AG04450 (cell line): ENCODE data around the gene FATE1. TPM values are rescaled to one million over a fixed set of nuclear protein-coding genes. Genes with fewer than 3 reads are reported as not detected.
"Not testable (repeated sequence)": the region's sequence is repeated elsewhere in the genome, so short reads cannot be mapped to it uniquely, and the experiment has no call there.

Experiments
- CTCF ChIA-PET: fragments of 300-600, 350-600 bp; formaldehyde crosslinking; extraction: SDS; loops from one replicate; lab custom pipeline; 2022; ENCODE audit warnings: antibody characterized with exemption, inconsistent platforms; lab: Charles Lee
- POLR2A ChIA-PET: fragments of 350-600 bp; formaldehyde crosslinking; extraction: SDS; loops from one replicate; lab custom pipeline; 2021; ENCODE audit warnings: antibody characterized with exemption, inconsistent platforms; lab: Yijun Ruan, JAX
- DNase-seq: peaks from one replicate; pipeline ENCODE4 v3.0.0-alpha.2; 2011; ENCODE audit warnings: low read depth, low spot score
- H3K27ac ChIP-seq: one replicate; pipeline ENCODE4 v1.5.1; 2012; ENCODE audit warnings: low read depth, low read length, control low read depth
- H3K27me3 ChIP-seq: one replicate; pipeline ENCODE4 v1.6.0; 2012; ENCODE audit warnings: low read length; ENCODE audit not compliant: control insufficient read depth, insufficient read depth
- H3K4me3 ChIP-seq: 2 replicates; pipeline ENCODE4 v1.5.1; 2011; ENCODE audit warnings: mild to moderate bottlenecking, low read depth, low read length, control low read depth
- H3K9me3 ChIP-seq: 2 replicates; pipeline ENCODE4 v1.5.1; 2012; ENCODE audit warnings: low read length; ENCODE audit not compliant: control insufficient read depth, insufficient read depth
- polyA plus RNA-seq: library from polyadenylated mRNA; depleted of rRNA; stranded (reverse); fragments of >200 nt; gene quantifications from 2 replicates; pipeline ENCODE4 v1.2.3, GENCODE V29; 2011
- TF ChIP-seq, protein P1 (sequence below): IDR thresholded peaks from 2 replicates; pipeline ENCODE4 v1.5.1; 2011; ENCODE audit warnings: low read depth, low read length, control low read depth, inconsistent platforms

Gene FATE1
- polyA plus RNA-seq, 1 experiment, result not detected

DNA sequence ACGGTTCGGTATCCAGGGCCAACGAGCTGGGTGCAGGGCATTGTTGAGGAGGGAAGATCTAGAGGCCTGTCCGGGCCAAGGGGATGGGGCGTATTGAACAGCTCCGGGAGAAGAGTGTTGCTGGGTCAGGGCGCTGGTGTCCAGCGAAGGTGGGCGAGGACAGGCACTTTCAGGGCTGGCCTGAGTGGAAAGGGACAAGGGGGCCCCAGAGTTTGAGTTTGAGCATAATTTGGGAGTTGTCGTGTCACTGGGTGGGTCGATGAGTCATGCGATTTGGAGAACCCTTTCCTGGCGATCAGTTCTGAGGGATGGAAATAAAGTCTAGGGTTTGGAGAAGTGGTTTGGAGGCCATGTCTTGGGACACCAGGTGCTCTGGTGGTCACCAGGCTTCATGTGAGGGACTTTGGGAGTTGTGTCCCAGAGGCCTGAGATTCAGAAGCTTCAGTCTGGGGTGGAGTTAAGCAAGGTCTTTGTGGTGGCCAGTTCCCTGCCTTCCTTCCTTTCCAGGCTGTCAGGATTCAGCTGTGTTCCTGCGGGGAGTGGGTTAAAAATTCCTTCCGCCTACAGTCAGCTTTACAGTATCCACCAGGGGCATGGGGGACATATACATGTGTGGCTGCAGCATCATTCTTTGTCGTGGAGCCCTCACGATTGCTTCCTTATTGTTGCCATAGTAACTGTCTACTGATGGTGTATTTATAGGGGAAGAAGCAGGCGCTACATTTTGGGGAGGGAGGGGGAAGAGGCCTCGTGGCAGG, 20.1 kb upstream of the FATE1 start:
- ChIA-PET CTCF (no interaction called here), POLR2A (no interaction called here)
- TF ChIP-seq, protein P1, sequence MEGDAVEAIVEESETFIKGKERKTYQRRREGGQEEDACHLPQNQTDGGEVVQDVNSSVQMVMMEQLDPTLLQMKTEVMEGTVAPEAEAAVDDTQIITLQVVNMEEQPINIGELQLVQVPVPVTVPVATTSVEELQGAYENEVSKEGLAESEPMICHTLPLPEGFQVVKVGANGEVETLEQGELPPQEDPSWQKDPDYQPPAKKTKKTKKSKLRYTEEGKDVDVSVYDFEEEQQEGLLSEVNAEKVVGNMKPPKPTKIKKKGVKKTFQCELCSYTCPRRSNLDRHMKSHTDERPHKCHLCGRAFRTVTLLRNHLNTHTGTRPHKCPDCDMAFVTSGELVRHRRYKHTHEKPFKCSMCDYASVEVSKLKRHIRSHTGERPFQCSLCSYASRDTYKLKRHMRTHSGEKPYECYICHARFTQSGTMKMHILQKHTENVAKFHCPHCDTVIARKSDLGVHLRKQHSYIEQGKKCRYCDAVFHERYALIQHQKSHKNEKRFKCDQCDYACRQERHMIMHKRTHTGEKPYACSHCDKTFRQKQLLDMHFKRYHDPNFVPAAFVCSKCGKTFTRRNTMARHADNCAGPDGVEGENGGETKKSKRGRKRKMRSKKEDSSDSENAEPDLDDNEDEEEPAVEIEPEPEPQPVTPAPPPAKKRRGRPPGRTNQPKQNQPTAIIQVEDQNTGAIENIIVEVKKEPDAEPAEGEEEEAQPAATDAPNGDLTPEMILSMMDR, result no peak
- no peak for DNase-seq
- no peaks in the 10 kb centered on the region for H3K9me3 ChIP-seq
- H3K27ac ChIP-seq, result no peak overlapping the region
- no peaks in the 10 kb centered on the region for H3K27me3 ChIP-seq
- no peak overlapping the region for H3K4me3 ChIP-seq

DNA sequence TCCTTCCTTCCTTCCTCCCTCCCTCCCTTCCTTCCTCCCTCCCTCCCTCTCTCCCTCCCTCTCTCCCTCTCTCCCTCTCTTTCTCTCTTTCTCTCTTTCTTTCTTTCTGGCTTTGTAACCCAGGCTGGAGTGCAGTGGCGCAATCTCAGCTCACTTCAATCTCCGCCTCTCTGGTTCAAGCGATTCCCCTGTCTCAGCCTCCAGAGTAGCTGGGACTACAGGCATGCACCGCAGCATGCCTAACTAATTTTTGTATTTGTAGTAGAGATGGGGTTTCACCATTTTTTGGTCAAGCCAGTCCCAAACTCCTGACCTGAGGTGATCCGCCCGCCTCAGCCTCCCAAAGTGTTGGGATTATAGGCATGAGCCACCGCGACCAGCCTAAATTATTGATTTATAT, 18.8 kb upstream of the FATE1 start:
- H3K9me3 ChIP-seq, DNase-seq, H3K27ac ChIP-seq, H3K4me3 ChIP-seq, POLR2A ChIA-PET, H3K27me3 ChIP-seq, CTCF ChIA-PET: not testable (repeated sequence)

DNA sequence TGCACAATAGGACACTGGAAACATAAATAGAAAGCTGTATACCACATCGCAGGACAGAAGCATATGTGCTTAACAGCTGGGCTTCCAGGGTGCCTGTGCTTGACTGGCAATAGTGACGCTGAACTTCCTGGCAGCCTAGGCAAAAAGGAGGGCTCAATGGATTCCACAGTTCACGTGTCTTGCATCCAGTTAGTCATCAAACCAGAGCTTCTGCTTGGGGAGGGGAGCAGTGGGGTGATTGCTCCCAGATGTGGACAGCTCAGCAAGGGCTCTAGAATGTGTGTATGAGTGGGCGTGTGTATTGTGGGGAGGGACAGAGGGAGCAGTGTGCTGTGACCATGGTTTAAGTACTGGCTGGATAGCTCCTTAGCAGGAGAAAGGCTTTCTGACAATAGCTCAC, 18.3 kb upstream of the FATE1 start:
- no peak for DNase-seq
- ChIA-PET CTCF (no interaction called here), POLR2A (no interaction called here)
- H3K4me3 ChIP-seq, result no peak overlapping the region
- TF ChIP-seq, protein P1, result no peak
- no peak overlapping the region for H3K27ac ChIP-seq
- H3K27me3 ChIP-seq, result no peaks in the 10 kb centered on the region
- no peaks in the 10 kb centered on the region for H3K9me3 ChIP-seq

DNA sequence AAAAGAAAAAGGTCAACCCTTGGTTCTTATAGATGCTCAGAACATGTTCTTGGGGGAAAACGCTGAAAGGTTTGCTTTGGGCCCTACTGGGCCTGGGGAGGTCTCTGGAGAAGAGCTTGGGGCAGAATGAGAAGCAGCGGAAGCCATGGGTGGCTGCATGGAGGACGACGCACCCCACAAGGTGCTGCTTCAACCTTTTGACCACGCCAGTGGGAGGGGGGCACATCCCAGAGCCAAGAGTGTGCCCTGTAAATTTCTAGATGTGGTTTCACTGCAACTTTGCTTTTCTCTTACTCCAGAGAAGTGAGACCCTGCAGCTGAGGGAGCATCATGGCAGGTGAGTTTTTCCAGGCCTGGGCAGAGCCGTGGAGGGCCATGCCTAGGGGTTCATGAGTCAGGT, 17.4 kb upstream of the FATE1 start:
- no peaks in the 10 kb centered on the region for H3K9me3 ChIP-seq
- DNase-seq, result no peak
- no peak overlapping the region for H3K4me3 ChIP-seq
- CTCF ChIA-PET, result no interaction called here
- H3K27ac ChIP-seq, result no peak overlapping the region
- TF ChIP-seq, protein P1, result no peak
- POLR2A ChIA-PET, result no interaction called here
- H3K27me3 ChIP-seq, result no peaks in the 10 kb centered on the region

DNA sequence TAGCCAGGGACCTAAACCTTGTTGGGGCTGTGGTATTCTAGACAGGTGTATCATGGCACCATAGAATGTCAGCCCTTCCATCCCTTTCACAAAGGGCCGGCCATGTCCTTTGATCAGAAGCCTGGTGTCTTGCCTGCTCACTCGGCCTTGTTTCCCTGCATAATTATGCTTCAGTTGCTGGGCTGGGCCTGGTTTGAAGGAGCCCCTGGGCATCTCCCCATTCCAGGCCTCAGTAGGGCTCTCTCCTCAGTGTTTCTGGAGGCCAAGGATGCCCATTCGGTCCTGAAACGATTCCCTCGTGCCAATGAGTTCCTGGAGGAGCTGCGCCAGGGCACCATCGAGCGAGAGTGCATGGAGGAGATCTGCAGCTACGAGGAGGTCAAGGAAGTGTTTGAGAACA, 16.1 kb upstream of the FATE1 start:
- POLR2A ChIA-PET, result no interaction called here
- CTCF ChIA-PET, result no interaction called here
- no peak overlapping the region for H3K27ac ChIP-seq
- H3K27me3 ChIP-seq, result no peaks in the 10 kb centered on the region
- TF ChIP-seq, protein P1, result no peak
- no peaks in the 10 kb centered on the region for H3K9me3 ChIP-seq
- no peak for DNase-seq
- H3K4me3 ChIP-seq, result no peak overlapping the region
